Measurements from ENCODE around the gene HIPK2.
A peak's percentile ranks its signal among the peaks of the same experiment; 100 is the strongest.

HIPK2 gene

DNA sequence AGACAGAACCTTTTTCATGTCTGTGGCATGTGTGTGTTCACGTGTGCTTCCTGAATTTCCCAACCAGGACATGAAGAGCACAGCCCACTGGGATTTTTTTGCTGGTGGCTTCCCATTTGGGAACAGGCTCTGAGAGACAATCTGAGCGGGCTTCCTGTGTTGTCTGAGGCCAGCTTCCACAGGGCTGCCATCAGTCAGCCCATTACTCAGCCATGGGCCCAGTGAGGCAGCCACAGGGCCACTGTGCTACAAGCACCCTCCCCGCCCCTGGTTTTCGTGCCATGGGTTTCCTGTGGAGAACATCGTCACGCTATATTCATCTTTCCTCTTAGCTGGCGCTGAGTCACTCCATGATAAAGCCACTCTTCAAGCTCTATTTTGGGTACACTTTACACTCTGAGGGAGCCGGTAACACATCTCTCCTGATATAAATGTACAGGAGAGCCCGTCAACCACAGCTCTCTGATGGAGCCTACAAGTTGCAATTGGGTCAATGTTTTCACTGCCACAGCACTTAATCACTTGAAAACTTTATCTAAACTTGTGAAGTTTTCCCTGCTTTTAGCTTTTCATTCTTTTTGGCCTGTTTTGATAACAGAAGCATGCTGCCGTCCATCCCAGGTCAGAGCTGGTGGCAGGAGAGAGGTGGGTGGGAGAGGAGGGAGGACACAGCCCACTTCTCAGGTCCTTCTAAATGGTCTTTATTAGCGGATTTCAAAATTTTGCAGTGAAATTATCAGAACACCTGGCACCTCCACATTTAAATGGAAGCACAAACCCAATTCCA is 96.9 kb downstream of the HIPK2 start:
- TF ChIP-seq MYC (IDR thresholded peaks at IDR 0.05; ENCODE audit: low read depth, low read length) (no peak), POLR2A (IDR thresholded peaks at IDR 0.05; ENCODE audit: extremely low read depth, insufficient read length) (no peak)
- TF ChIP-seq, protein P1, sequence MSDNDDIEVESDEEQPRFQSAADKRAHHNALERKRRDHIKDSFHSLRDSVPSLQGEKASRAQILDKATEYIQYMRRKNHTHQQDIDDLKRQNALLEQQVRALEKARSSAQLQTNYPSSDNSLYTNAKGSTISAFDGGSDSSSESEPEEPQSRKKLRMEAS (IDR thresholded peaks at IDR 0.05; ENCODE audit: low read depth, low read length), result no peak
- TF ChIP-seq, protein P2, sequence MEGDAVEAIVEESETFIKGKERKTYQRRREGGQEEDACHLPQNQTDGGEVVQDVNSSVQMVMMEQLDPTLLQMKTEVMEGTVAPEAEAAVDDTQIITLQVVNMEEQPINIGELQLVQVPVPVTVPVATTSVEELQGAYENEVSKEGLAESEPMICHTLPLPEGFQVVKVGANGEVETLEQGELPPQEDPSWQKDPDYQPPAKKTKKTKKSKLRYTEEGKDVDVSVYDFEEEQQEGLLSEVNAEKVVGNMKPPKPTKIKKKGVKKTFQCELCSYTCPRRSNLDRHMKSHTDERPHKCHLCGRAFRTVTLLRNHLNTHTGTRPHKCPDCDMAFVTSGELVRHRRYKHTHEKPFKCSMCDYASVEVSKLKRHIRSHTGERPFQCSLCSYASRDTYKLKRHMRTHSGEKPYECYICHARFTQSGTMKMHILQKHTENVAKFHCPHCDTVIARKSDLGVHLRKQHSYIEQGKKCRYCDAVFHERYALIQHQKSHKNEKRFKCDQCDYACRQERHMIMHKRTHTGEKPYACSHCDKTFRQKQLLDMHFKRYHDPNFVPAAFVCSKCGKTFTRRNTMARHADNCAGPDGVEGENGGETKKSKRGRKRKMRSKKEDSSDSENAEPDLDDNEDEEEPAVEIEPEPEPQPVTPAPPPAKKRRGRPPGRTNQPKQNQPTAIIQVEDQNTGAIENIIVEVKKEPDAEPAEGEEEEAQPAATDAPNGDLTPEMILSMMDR (IDR thresholded peaks at IDR 0.05; ENCODE audit: low read depth, low read length), result no peak
- DNase-seq (ENCODE audit: low read depth), result peak; percentile 86
- no peak overlapping the region for H3K4me3 ChIP-seq (ENCODE audit: low read depth, low read length)

DNA sequence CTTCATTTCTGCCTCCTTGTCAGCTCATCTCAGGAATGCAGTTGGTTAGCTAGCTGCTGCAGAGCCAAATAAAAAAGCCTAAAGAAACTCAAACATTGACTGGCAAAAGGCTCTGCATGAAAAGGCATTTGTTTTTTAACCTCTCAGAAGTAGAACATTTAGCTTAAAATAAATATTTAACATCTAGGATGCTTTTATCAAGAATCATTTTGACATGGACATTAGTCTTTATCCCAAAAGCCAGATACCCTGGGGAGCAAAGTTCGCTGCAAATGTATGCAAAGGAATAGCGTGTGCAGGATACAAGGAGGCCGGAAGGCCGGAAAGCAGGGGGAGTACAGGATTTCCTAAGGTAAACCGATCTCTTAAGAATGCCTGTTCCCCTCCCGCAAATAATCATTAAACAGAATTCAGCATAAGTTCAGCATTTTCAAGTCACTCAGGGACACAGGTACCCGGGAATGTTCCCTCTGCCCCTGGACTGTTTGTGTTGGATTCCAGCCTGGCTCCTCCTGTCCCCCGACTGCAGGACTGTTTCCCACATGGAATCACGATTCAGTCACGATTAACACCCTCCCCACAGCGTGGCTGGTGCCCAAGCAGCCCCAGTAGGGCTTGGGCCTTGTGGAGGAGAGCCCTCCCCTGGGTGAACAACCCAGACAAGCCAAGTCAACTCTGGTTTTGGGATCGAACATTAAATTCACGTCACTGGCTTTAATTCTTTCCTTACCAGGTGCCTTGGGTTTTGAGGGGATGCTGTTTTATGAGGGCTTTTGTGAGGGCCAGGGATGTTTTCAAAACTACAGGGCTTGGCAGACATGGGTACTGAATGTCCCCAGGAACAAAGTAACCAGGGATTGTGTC is 97.8 kb downstream of the HIPK2 start:
- TF ChIP-seq, protein P2 (IDR thresholded peaks at IDR 0.05; ENCODE audit: low read depth, low read length), result no peak
- no peak for TF ChIP-seq POLR2A (IDR thresholded peaks at IDR 0.05; ENCODE audit: extremely low read depth, insufficient read length)
- no peak for TF ChIP-seq MYC (IDR thresholded peaks at IDR 0.05; ENCODE audit: low read depth, low read length)
- TF ChIP-seq, protein P1 (IDR thresholded peaks at IDR 0.05; ENCODE audit: low read depth, low read length), result no peak
- H3K4me3 ChIP-seq (ENCODE audit: low read depth, low read length), result no peak overlapping the region
- DNase-seq (ENCODE audit: low read depth), result no peak

DNA sequence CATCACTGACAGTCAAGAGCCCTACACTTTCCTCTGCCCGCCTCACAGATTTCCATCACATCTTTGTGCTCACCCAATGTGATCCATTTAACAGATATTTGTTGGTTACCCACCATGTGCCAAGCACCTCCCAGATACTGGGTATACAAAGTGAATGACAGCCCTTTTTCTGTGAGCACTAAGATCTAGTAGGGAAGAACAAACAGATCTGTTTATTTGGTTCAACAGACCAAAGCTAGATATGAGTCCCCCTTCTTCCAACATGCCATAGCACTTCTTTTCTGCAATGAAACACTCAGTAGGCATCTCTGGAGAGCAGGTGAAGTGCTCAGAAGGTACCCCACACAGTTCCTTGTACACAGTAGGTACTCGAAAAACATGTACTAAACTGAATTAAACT is 101.4 kb downstream of the HIPK2 start:
- H3K4me3 ChIP-seq (ENCODE audit: low read depth, low read length), result no peak overlapping the region
- no peak for DNase-seq (ENCODE audit: low read depth)
- no peak for TF ChIP-seq MYC (IDR thresholded peaks at IDR 0.05; ENCODE audit: low read depth, low read length)
- TF ChIP-seq, protein P2 (IDR thresholded peaks at IDR 0.05; ENCODE audit: low read depth, low read length), result no peak
- TF ChIP-seq, protein P1 (IDR thresholded peaks at IDR 0.05; ENCODE audit: low read depth, low read length), result no peak
- TF ChIP-seq POLR2A (IDR thresholded peaks at IDR 0.05; ENCODE audit: extremely low read depth, insufficient read length), result no peak

DNA sequence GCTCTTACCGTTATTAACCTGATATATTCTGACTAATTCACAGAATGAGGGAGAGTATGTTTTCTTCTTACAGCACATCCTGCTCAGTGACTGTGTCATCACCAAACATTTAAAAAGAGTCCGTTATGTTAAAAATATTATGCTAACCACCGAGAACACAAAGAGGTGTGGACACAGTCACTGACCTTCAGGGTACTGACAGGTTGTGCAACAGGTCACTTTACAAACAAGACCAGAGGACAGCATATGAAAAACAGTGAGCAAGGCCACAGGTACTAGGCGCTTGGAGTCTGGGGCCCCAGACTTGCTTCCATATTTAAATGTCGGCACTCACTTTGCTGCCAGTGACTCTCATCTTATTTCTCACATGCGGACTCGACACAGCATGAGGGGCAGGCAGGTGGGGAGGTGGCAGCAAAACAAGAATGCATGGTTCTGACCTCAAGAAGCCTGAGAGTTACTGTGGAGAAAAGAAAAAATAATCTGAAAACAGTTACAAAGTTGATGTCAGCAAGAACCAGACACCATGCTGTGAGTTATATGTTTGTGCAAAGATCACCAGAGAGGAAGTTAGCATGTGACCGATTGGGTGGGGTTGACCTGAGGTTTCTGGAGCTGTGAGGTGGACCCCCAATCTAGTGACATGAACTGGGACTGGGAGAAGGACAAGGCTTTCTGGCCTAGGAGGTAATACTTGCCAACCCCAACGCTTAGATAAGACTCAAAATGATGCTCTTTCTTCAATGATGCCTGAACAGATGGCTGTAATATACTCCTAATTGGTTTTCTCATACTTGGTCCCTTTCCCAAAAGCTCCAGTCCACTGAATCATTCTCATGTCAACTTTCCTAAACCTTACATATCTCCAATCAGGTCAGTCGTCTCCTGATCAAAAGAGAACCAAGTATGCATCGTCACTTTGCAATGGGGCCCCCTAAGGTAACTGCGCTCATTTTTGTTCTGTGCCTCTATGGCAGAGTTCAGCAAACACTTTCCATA is 102.4 kb downstream of the HIPK2 start:
- no peak for DNase-seq (ENCODE audit: low read depth)
- TF ChIP-seq, protein P1 (IDR thresholded peaks at IDR 0.05; ENCODE audit: low read depth, low read length), result no peak
- TF ChIP-seq, protein P2 (IDR thresholded peaks at IDR 0.05; ENCODE audit: low read depth, low read length), result no peak
- no peak for TF ChIP-seq MYC (IDR thresholded peaks at IDR 0.05; ENCODE audit: low read depth, low read length)
- no peak for TF ChIP-seq POLR2A (IDR thresholded peaks at IDR 0.05; ENCODE audit: extremely low read depth, insufficient read length)
- H3K4me3 ChIP-seq (ENCODE audit: low read depth, low read length), result no peak overlapping the region

DNA sequence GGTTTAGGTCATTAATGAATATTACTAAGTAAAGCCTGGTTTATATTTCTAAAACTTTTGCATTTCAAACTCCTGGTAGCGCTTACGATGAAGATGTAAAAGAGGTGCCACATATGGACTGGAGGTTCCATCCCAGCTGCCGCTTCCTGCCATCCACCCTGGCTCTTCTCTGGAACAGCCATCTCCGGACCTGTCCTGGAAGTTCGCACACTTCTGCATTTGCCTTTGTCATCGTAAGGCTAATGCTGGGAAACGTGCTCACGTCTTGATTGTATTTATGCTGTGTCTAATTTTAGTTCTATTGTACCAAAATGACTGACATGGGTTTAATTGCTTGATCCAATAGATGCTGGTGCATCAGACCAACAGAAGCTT is 103.1 kb downstream of the HIPK2 start:
- DNase-seq (ENCODE audit: low read depth), result no peak
- H3K4me3 ChIP-seq (ENCODE audit: low read depth, low read length), result no peak overlapping the region
- TF ChIP-seq MYC (IDR thresholded peaks at IDR 0.05; ENCODE audit: low read depth, low read length), result no peak
- TF ChIP-seq, protein P2 (IDR thresholded peaks at IDR 0.05; ENCODE audit: low read depth, low read length), result no peak
- no peak for TF ChIP-seq POLR2A (IDR thresholded peaks at IDR 0.05; ENCODE audit: extremely low read depth, insufficient read length)
- TF ChIP-seq, protein P1 (IDR thresholded peaks at IDR 0.05; ENCODE audit: low read depth, low read length), result no peak

Measured in NB4 (cell line).